Left ventricle myocardium inferior (tissue), 1 donor: Measurements from ENCODE around the gene MANSC1. TPM values are rescaled to one million over a fixed set of nuclear protein-coding genes. Genes with fewer than 3 reads are reported as not detected.
A peak's percentile ranks its signal among the peaks of the same experiment; 100 is the strongest.

ENCODE experiments used
- DNase-seq: peaks from one replicate; pipeline ENCODE4 v3.0.0-alpha.2; 2020
- H3K27ac ChIP-seq: fragments of 200-600 bp; replicated peaks from 2 replicates; pipeline ENCODE4 v1.8.0; 2021
- H3K27me3 ChIP-seq: fragments of 200-600 bp; 2 replicates; pipeline ENCODE4 v1.8.0; 2021; ENCODE audit warnings: low read depth
- H3K36me3 ChIP-seq: fragments of 200-600 bp; 2 replicates; pipeline ENCODE4 v1.8.0; 2021
- H3K4me1 ChIP-seq: fragments of 200-600 bp; 2 replicates; pipeline ENCODE4 v1.8.0; 2021
- H3K4me3 ChIP-seq: fragments of 200-600 bp; 2 replicates; pipeline ENCODE4 v1.8.0; 2021; ENCODE audit warnings: mild to moderate bottlenecking, moderate library complexity
- H3K9me3 ChIP-seq: fragments of 200-600 bp; replicated peaks from 2 replicates; pipeline ENCODE4 v1.8.0; 2021
- CTCF ChIP-seq: fragments of 200-600 bp; IDR thresholded peaks from 2 replicates; pipeline ENCODE4 v1.8.0; 2021; ENCODE audit warnings: antibody characterized with exemption, mild to moderate bottlenecking, borderline replicate concordance
- intact Hi-C: fragments of 100-400 bp; cut with micrococcal nuclease; formaldehyde crosslinking; loops from one replicate; pipeline ENCODE4 v1.11.0; 2022
- total RNA-seq: library from RNA; stranded (reverse); fragmentation: NEBNext Ultra II Directional; extraction: Animal tissue kit (Norgen Biotek cat#: 25700); gene quantifications from one replicate; pipeline ENCODE4 v1.2.1, GENCODE V29; 2021
- donor health status: DM: no; HTN: yes; CAD: no; lungs with severe emphysema.

MANSC1 gene
- total RNA-seq, 1 donor from 2014 or later: 8.7 TPM

- intact Hi-C loops: no loop called here
- H3K36me3 ChIP-seq: peaks cover 12% of the 10 kb centered on the region
Measured at GRCh38 chr12:12336049-12336411, 14.0 kb downstream of the MANSC1 start.

GRCh38 chr12:12334367-12335040, 15.5 kb downstream of the MANSC1 start:
- H3K9me3 ChIP-seq: no peaks in the 10 kb centered on the region
- peak; percentile 85 for TF ChIP-seq CTCF
- no peak overlapping the region for H3K27ac ChIP-seq
- intact Hi-C loops: no loop called here
- H3K27me3 ChIP-seq: no peaks in the 10 kb centered on the region
- peaks cover 24% of the 10 kb centered on the region for H3K4me1 ChIP-seq
- H3K36me3 ChIP-seq: peaks cover 12% of the 10 kb centered on the region
- H3K4me3 ChIP-seq: no peak overlapping the region
- peak; percentile 48 for DNase-seq

More at GRCh38 chr12:12336049-12336411, 14.0 kb downstream of the MANSC1 start:
- H3K4me1 ChIP-seq: peaks cover 24% of the 10 kb centered on the region
- H3K27me3 ChIP-seq: no peaks in the 10 kb centered on the region
- no peak overlapping the region for H3K27ac ChIP-seq
- DNase-seq: no peak
- no peak overlapping the region for H3K4me3 ChIP-seq
- no peaks in the 10 kb centered on the region for H3K9me3 ChIP-seq
- no peak for TF ChIP-seq CTCF

- H3K4me3 ChIP-seq: no peak overlapping the region
- peaks cover 12% of the 10 kb centered on the region for H3K36me3 ChIP-seq
- no peak for TF ChIP-seq CTCF
- no peak for DNase-seq
- H3K9me3 ChIP-seq: no peaks in the 10 kb centered on the region
- intact Hi-C loops: no loop called here
- peaks cover 19% of the 10 kb centered on the region for H3K4me1 ChIP-seq
- H3K27me3 ChIP-seq: no peaks in the 10 kb centered on the region
- no peak overlapping the region for H3K27ac ChIP-seq
Measured at GRCh38 chr12:12333407-12334366, 16.4 kb downstream of the MANSC1 start.

- intact Hi-C loops: no loop called here
- no peak overlapping the region for H3K4me3 ChIP-seq
- H3K4me1 ChIP-seq: peaks cover 27% of the 10 kb centered on the region
- H3K27me3 ChIP-seq: no peaks in the 10 kb centered on the region
- H3K27ac ChIP-seq: no peak overlapping the region
- TF ChIP-seq CTCF: no peak
- H3K36me3 ChIP-seq: peaks cover 8% of the 10 kb centered on the region
- no peak for DNase-seq
- H3K9me3 ChIP-seq: no peaks in the 10 kb centered on the region
Measured at GRCh38 chr12:12331896-12332295, 18.1 kb downstream of the MANSC1 start.

- intact Hi-C loops: no loop called here
- no peak overlapping the region for H3K4me3 ChIP-seq
- TF ChIP-seq CTCF: no peak
- no peaks in the 10 kb centered on the region for H3K27me3 ChIP-seq
- no peaks in the 10 kb centered on the region for H3K9me3 ChIP-seq
- peaks cover 27% of the 10 kb centered on the region for H3K4me1 ChIP-seq
- no peak for DNase-seq
- H3K36me3 ChIP-seq: peaks cover 8% of the 10 kb centered on the region
- H3K27ac ChIP-seq: no peak overlapping the region
Measured at GRCh38 chr12:12331244-12331771, 18.7 kb downstream of the MANSC1 start.
